Smooth muscle cell of the coronary artery (primary cell): ENCODE results near the gene SLC32A1. TPM values are rescaled to one million over a fixed set of nuclear protein-coding genes. Genes with fewer than 3 reads are reported as not detected.

Source experiments
- total RNA-seq: library from RNA; depleted of rRNA; stranded (reverse); fragments of >200 nt; gene quantifications from 2 replicates; pipeline ENCODE4 v1.2.3, GENCODE V29; 2014; ENCODE audit warnings: low replicate concordance

The SLC32A1 gene, protein sequence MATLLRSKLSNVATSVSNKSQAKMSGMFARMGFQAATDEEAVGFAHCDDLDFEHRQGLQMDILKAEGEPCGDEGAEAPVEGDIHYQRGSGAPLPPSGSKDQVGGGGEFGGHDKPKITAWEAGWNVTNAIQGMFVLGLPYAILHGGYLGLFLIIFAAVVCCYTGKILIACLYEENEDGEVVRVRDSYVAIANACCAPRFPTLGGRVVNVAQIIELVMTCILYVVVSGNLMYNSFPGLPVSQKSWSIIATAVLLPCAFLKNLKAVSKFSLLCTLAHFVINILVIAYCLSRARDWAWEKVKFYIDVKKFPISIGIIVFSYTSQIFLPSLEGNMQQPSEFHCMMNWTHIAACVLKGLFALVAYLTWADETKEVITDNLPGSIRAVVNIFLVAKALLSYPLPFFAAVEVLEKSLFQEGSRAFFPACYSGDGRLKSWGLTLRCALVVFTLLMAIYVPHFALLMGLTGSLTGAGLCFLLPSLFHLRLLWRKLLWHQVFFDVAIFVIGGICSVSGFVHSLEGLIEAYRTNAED
- not detected in 2 replicates for total RNA-seq

GRCh38 chr20:38723848-38724625 lies at the start of gene SLC32A1:
TSS of gene SLC32A1 (plus strand) at chr20:38724486. CDS start at chr20:38724725, 239 bp downstream.

GRCh38 chr20:38748097-38748860 lies 24.0 kb downstream of the SLC32A1 start, which contains the start of gene ACTR5:
TSS of gene ACTR5 (plus strand) at chr20:38748460. CDS start at chr20:38748479, 19 bp downstream.

Other genes starting within 250 kb of the SLC32A1 start
- not detected in 2 replicates for gene ADIG, start 143.3 kb upstream of the SLC32A1 start, total RNA-seq
- gene ARHGAP40, start 122.7 kb upstream of the SLC32A1 start, total RNA-seq = not detected in 2 replicates
- gene ACTR5, start 24.0 kb downstream of the SLC32A1 start, total RNA-seq = 3.4 and 4.8 TPM in 2 replicates
- 0.12 and 0.23 TPM in 2 replicates for gene PPP1R16B, start 81.2 kb downstream of the SLC32A1 start, total RNA-seq
- gene FAM83D, start 201.9 kb downstream of the SLC32A1 start, total RNA-seq = 1.5 and 5.6 TPM in 2 replicates
- 5.9 and 8.2 TPM in 2 replicates for gene DHX35, start 237.9 kb downstream of the SLC32A1 start, total RNA-seq